ENCODE data around the gene CNNM4. TPM values are rescaled to one million over a fixed set of nuclear protein-coding genes. Genes with fewer than 3 reads are reported as not detected.

Gene CNNM4
- total and polyA plus RNA-seq, 2 of the 4 experiments (the other 2 are of a cell fraction), result 2.0 to 4.1 TPM

DNA sequence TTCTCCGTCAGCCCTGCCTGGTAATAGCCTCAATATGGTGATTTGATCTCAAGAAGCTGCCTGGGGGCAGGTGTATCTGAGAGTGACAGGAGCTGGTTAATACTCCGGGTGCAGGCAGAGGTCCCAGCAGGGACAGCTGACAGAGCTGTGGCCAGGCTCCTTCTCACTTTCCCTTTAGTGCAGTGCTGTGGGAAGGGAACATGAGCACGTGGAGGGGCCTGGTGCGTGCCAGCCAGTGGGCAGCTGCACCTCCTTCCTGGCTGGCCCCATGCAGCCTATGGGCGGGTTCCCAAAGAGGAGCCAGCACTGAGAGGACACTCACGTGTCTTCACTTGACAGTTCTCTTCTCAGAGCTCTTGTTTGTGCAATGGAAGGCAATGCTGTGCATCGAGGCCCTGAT is 9.1 kb downstream of the CNNM4 start:
- Histone ChIP-seq H3K9me1 (ENCODE audit: insufficient read depth, low read length) (peaks cover 9% of the 10 kb centered on the region; the same call in 1 of the 2 replicates), H3K23ac (ENCODE audit: low read depth, low read length) (no peak overlapping the region), H3K9ac (ENCODE audit: low read depth, low read length) (no peak overlapping the region), H3K4me3 (ENCODE audit: insufficient read depth, low read depth, low read length) (no peak overlapping the region), H3K56ac (ENCODE audit: extremely low read depth, insufficient read depth, low read length) (no peak overlapping the region), H3K18ac (ENCODE audit: low read depth, low read length) (no peak overlapping the region), H3K4ac (ENCODE audit: low read depth, low read length) (no peak overlapping the region), H2AK9ac (replicated peaks; ENCODE audit: low read depth, low read length, poor library complexity) (no peak overlapping the region), H4K20me1 (ENCODE audit: insufficient read depth, low read length) (no peaks in the 10 kb centered on the region; the same call in 1 of the 2 replicates), H2BK120ac (ENCODE audit: low read depth, low read length) (no peak overlapping the region), H3K79me1 (ENCODE audit: low read depth in 1 of 2, low read length in 2 of 2) (peaks cover 3 to 6% of the 10 kb centered on the region in 2 experiments; a peak in 2 of 4 replicates), H2AFZ (replicated peaks; ENCODE audit: low read length, poor library complexity) (no peak overlapping the region), H3K9me3 (ENCODE audit: control insufficient read depth, insufficient read depth, low read length) (no peaks in the 10 kb centered on the region), H3K36me3 (ENCODE audit: control insufficient read depth, insufficient read depth, low read length) (no peaks in the 10 kb centered on the region), H3K27me3 (ENCODE audit: control insufficient read depth, insufficient read depth, low read length) (no peaks in the 10 kb centered on the region), H2BK20ac (ENCODE audit: low read depth, low read length) (no peak overlapping the region), H2BK5ac (ENCODE audit: low read depth, low read length, poor library complexity, severe bottlenecking) (no peak overlapping the region), H3K14ac (replicated peaks; ENCODE audit: low read depth, low read length) (no peak overlapping the region), H4K8ac (ENCODE audit: low read depth in 2 of 2, low read length in 2 of 2) (no peak overlapping the region), H3K27ac (ENCODE audit: insufficient read depth, low read length) (no peak overlapping the region), H2AK5ac (ENCODE audit: low read depth, low read length) (no peak overlapping the region), H4K91ac (ENCODE audit: insufficient read depth, low read depth, low read length) (no peak overlapping the region), H4K5ac (ENCODE audit: low read depth, low read length) (no peak overlapping the region), H3K4me1 (ENCODE audit: control insufficient read depth, insufficient read depth, low read length) (peaks cover 3% of the 10 kb centered on the region; the same call in 1 of the 2 replicates), H3K4me2 (ENCODE audit: low read depth, low read length) (no peak overlapping the region), H2BK15ac (ENCODE audit: low read depth, low read length) (no peak overlapping the region)
- DNase-seq, result no peak
- BruUV-seq (replicated peaks), result no TSS peak
- dilution Hi-C loops (cut with HindIII; ENCODE audit: low sequenced_read_pairs, unreplicated experiment) (no loop called here), intact Hi-C loops (cut with micrococcal nuclease) (no loop called here), in situ Hi-C loops (cut with MboI; ENCODE audit: low sequenced_read_pairs) (no loop called here)
- TF ChIP-seq CEBPB (IDR thresholded peaks at IDR 0.05; ENCODE audit: low read depth, low read length) (no peak), RCOR1 (IDR thresholded peaks at IDR 0.05; ENCODE audit: insufficient replicate concordance, low read length) (no peak), POLR2A (IDR thresholded peaks at IDR 0.05; ENCODE audit: low read depth, low read length) (no peak), BHLHE40 (IDR thresholded peaks at IDR 0.05; ENCODE audit: low read depth, low read length) (no peak), RFX5 (IDR thresholded peaks at IDR 0.05; ENCODE audit: low read depth, low read length) (no peak), MAZ (IDR thresholded peaks at IDR 0.05; ENCODE audit: borderline replicate concordance, low read depth, low read length) (no peak), SMC3 (IDR thresholded peaks at IDR 0.05; ENCODE audit: low read depth, low read length) (no peak), NFE2L2 (IDR thresholded peaks at IDR 0.05; ENCODE audit: low read depth, low read length) (no peak), MXI1 (IDR thresholded peaks at IDR 0.05; ENCODE audit: borderline replicate concordance, low read depth, low read length) (no peak), FOS (IDR thresholded peaks at IDR 0.05; ENCODE audit: low read depth, low read length) (no peak), MAFK (IDR thresholded peaks at IDR 0.05; ENCODE audit: low read depth, low read length) (no peak), CHD1 (IDR thresholded peaks at IDR 0.05; ENCODE audit: low read depth, low read length) (no peak), RAD21 (IDR thresholded peaks at IDR 0.05; ENCODE audit: low read length) (no peak)
- TF ChIP-seq, protein P1, sequence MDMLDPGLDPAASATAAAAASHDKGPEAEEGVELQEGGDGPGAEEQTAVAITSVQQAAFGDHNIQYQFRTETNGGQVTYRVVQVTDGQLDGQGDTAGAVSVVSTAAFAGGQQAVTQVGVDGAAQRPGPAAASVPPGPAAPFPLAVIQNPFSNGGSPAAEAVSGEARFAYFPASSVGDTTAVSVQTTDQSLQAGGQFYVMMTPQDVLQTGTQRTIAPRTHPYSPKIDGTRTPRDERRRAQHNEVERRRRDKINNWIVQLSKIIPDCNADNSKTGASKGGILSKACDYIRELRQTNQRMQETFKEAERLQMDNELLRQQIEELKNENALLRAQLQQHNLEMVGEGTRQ (IDR thresholded peaks at IDR 0.05; ENCODE audit: low read depth, low read length), result no peak
- TF ChIP-seq, protein P2, sequence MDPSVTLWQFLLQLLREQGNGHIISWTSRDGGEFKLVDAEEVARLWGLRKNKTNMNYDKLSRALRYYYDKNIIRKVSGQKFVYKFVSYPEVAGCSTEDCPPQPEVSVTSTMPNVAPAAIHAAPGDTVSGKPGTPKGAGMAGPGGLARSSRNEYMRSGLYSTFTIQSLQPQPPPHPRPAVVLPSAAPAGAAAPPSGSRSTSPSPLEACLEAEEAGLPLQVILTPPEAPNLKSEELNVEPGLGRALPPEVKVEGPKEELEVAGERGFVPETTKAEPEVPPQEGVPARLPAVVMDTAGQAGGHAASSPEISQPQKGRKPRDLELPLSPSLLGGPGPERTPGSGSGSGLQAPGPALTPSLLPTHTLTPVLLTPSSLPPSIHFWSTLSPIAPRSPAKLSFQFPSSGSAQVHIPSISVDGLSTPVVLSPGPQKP (IDR thresholded peaks at IDR 0.05; ENCODE audit: borderline replicate concordance, low read depth, low read length), result no peak
- TF ChIP-seq, protein P3, sequence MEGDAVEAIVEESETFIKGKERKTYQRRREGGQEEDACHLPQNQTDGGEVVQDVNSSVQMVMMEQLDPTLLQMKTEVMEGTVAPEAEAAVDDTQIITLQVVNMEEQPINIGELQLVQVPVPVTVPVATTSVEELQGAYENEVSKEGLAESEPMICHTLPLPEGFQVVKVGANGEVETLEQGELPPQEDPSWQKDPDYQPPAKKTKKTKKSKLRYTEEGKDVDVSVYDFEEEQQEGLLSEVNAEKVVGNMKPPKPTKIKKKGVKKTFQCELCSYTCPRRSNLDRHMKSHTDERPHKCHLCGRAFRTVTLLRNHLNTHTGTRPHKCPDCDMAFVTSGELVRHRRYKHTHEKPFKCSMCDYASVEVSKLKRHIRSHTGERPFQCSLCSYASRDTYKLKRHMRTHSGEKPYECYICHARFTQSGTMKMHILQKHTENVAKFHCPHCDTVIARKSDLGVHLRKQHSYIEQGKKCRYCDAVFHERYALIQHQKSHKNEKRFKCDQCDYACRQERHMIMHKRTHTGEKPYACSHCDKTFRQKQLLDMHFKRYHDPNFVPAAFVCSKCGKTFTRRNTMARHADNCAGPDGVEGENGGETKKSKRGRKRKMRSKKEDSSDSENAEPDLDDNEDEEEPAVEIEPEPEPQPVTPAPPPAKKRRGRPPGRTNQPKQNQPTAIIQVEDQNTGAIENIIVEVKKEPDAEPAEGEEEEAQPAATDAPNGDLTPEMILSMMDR (conservative IDR thresholded peaks at IDR 0.05; ENCODE audit: low read depth, low read length), result no peak
- no CpG with 5 or more reads among the region's 7 CpGs for WGBS, 2 experiments (ENCODE audit: extremely low coverage in 2 of 2, insufficient read length in 1 of 2)
- no peak for ATAC-seq (ENCODE audit: low read depth)
- ChIA-PET CTCF (no interaction called here), POLR2A (ENCODE audit: unreplicated experiment) (no interaction called here)
